ENCODE results near the gene MEGF6.
A peak's percentile ranks its signal among the peaks of the same experiment; 100 is the strongest.

MEGF6 gene

DNA sequence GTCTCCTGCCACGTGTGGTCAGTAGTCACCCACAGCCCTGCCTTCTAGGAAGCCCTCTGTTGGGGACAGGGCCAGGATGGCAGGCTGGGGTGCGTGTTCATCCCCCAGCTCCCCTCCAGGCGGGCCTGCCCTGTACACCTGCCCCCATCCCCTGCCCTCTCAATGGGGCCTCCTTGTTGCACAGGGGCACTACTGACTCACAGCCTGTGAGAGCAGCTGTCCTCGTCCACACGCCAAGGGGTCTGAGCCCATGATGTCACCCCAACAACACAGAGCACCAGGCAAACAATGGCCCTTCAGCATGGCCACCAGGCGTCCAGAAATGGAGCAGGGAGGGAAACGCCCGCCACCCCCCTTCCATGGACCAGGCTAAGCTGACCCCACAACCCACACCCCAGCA is 92.6 kb downstream of the MEGF6 start:
- Histone ChIP-seq H3K36me3 (ENCODE audit: control insufficient read depth, low read length) (no peaks in the 10 kb centered on the region), H3K4me3 (ENCODE audit: low read length) (no peak overlapping the region), H3K9me2 (replicated peaks; ENCODE audit: control insufficient read depth, low read length) (no peaks in the 10 kb centered on the region), H3K4me2 (ENCODE audit: low read length) (no peak overlapping the region), H3K4me1 (ENCODE audit: control insufficient read depth, low read length) (peaks cover 14% of the 10 kb centered on the region), H3K27ac (ENCODE audit: low read depth, low read length) (no peak overlapping the region), H3K79me2 (ENCODE audit: control insufficient read depth, low read length) (no peaks in the 10 kb centered on the region), H3F3A (ENCODE audit: control insufficient read depth, insufficient read depth) (no peaks in the 10 kb centered on the region), H4K20me1 (ENCODE audit: control insufficient read depth, insufficient read depth, low read depth, low read length) (no peaks in the 10 kb centered on the region), H3K27me3 (ENCODE audit: control insufficient read depth, low read length) (no peaks in the 10 kb centered on the region), H3K9me3 (ENCODE audit: control insufficient read depth, insufficient read depth, low read length) (peaks cover 7% of the 10 kb centered on the region; the same call in 1 of the 2 replicates)
- TF ChIP-seq EZH2phosphoT487 (IDR thresholded peaks at IDR 0.05; ENCODE audit: borderline replicate concordance, low read length) (no peak), CTCF (IDR thresholded peaks at IDR 0.05; ENCODE audit: low read depth, low read length, poor library complexity, severe bottlenecking) (no peak)

DNA sequence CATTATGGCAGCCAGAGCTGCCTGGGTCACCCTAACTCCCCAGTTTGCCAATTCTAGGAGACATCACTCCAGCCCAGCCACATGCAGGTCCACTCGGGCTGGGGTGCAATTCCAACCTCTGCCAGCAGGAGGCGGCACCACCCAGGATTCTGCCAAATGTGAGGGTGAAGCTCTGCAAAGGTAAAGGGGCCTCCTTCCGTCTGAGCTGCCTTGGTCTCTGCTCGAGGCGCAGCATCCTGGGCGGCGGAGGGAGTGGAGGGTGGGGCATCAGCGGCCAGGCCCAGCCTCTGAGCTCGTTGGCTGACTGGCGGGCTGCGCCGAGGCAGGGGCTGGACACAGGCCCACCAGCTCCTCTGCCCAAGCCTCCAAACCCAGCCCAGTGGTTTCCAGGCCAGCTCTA is 93.1 kb downstream of the MEGF6 start:
- H3K4me3 ChIP-seq (ENCODE audit: low read length), result no peak overlapping the region
- H3K79me2 ChIP-seq (ENCODE audit: control insufficient read depth, low read length), result no peaks in the 10 kb centered on the region
- H3K4me2 ChIP-seq (ENCODE audit: low read length), result no peak overlapping the region
- H3K36me3 ChIP-seq (ENCODE audit: control insufficient read depth, low read length), result no peaks in the 10 kb centered on the region
- no peak overlapping the region for H3K27ac ChIP-seq (ENCODE audit: low read depth, low read length)
- no peaks in the 10 kb centered on the region for H4K20me1 ChIP-seq (ENCODE audit: control insufficient read depth, insufficient read depth, low read depth, low read length)
- TF ChIP-seq EZH2phosphoT487 (IDR thresholded peaks at IDR 0.05; ENCODE audit: borderline replicate concordance, low read length) (no peak), CTCF (IDR thresholded peaks at IDR 0.05; ENCODE audit: low read depth, low read length, poor library complexity, severe bottlenecking) (peak; percentile 76)
- no peaks in the 10 kb centered on the region for H3K27me3 ChIP-seq (ENCODE audit: control insufficient read depth, low read length)
- H3K9me3 ChIP-seq (ENCODE audit: control insufficient read depth, insufficient read depth, low read length), result peaks cover 7% of the 10 kb centered on the region; the same call in 1 of the 2 replicates
- H3K4me1 ChIP-seq (ENCODE audit: control insufficient read depth, low read length), result peaks cover 19% of the 10 kb centered on the region
- no peaks in the 10 kb centered on the region for H3F3A ChIP-seq (ENCODE audit: control insufficient read depth, insufficient read depth)
- no peaks in the 10 kb centered on the region for H3K9me2 ChIP-seq (replicated peaks; ENCODE audit: control insufficient read depth, low read length)

DNA sequence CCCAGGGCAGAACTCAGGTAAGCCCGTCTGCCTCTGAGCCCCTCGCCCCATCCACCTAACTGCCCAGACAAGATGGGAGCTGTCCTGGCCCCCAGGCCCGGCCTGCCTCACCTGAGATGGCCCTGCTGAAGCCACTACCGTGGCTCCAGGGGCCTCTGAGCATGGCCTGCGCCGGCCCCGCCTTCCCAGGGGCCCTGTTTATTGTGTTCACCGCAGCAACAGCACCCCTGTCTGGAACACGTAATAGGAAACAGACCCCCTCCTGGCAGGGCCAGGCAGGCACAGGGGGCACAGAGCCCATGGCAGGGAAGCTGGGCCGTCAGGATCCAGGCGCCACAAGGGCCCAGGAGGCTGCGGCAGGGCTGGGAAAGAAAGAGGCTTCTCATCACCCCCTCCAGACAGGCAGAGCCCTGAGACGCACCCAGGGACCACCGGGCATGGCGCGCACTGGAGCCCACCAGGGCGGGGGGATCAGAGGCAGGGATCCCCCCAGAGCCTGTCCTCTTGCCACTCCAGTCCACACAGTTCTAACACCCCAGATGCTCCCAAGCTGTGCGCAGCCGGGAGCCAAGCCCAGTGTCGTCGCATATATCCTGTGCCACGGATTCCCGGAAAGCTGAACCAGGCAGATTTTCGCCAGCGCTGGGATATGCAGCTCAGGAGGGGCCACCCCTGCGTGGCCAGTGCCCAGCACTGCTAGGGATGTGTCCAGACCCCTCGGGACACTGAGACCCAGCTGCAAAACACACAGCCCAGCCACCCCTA is 94.2 kb downstream of the MEGF6 start:
- H3K9me3 ChIP-seq (ENCODE audit: control insufficient read depth, insufficient read depth, low read length), result peaks cover 7% of the 10 kb centered on the region; the same call in 1 of the 2 replicates
- TF ChIP-seq EZH2phosphoT487 (IDR thresholded peaks at IDR 0.05; ENCODE audit: borderline replicate concordance, low read length) (no peak), CTCF (IDR thresholded peaks at IDR 0.05; ENCODE audit: low read depth, low read length, poor library complexity, severe bottlenecking) (no peak)
- H3F3A ChIP-seq (ENCODE audit: control insufficient read depth, insufficient read depth), result no peaks in the 10 kb centered on the region
- H3K36me3 ChIP-seq (ENCODE audit: control insufficient read depth, low read length), result no peaks in the 10 kb centered on the region
- H3K4me2 ChIP-seq (ENCODE audit: low read length), result no peak overlapping the region
- no peaks in the 10 kb centered on the region for H3K27me3 ChIP-seq (ENCODE audit: control insufficient read depth, low read length)
- peaks cover 23% of the 10 kb centered on the region for H3K4me1 ChIP-seq (ENCODE audit: control insufficient read depth, low read length)
- H3K4me3 ChIP-seq (ENCODE audit: low read length), result no peak overlapping the region
- no peaks in the 10 kb centered on the region for H3K79me2 ChIP-seq (ENCODE audit: control insufficient read depth, low read length)
- H4K20me1 ChIP-seq (ENCODE audit: control insufficient read depth, insufficient read depth, low read depth, low read length), result no peaks in the 10 kb centered on the region
- H3K27ac ChIP-seq (ENCODE audit: low read depth, low read length), result no peak overlapping the region
- no peaks in the 10 kb centered on the region for H3K9me2 ChIP-seq (replicated peaks; ENCODE audit: control insufficient read depth, low read length)
